GM23338 (cell line): ENCODE measurements around the gene IL16. TPM values are rescaled to one million over a fixed set of nuclear protein-coding genes. Genes with fewer than 3 reads are reported as not detected.

Experiments
- ATAC-seq: fragments of 200-7000 bp; cut with Tn5 transposase; 3 replicates; pipeline ENCODE4 v1.9.1; 2020
- DNase-seq: peaks from one replicate; pipeline ENCODE4 v3.0.0-alpha.2; 2015; ENCODE audit warnings: low spot score
- H2AFZ ChIP-seq: fragments of 200-600 bp; sonication (generic); 2 replicates; pipeline ENCODE4 v1.8.0; 2016; ENCODE audit warnings: antibody characterized with exemption, mild to moderate bottlenecking, moderate library complexity
- H3F3A ChIP-seq: fragments of 200-600 bp; sonication (generic); replicated peaks from 2 replicates; pipeline ENCODE4 v1.8.0; 2017; ENCODE audit warnings: antibody characterized with exemption, mixed run types, low read depth
- H3K27ac ChIP-seq: fragments of 200-600 bp; sonication (generic); 2 replicates; pipeline ENCODE4 v1.6.1; 2016; ENCODE audit warnings: low read depth
- H3K27me3 ChIP-seq: fragments of 200-600 bp; sonication (generic); 2 replicates; pipeline ENCODE4 v1.8.0; 2016; ENCODE audit warnings: mild to moderate bottlenecking, mixed run types, moderate library complexity; ENCODE audit not compliant: insufficient read depth
- H3K36me3 ChIP-seq: fragments of 200-600 bp; sonication (generic); 2 replicates; pipeline ENCODE4 v1.8.0; 2016; ENCODE audit warnings: mild to moderate bottlenecking; ENCODE audit not compliant: insufficient read depth
- H3K4me1 ChIP-seq: fragments of 200-600 bp; sonication (generic); 2 replicates; pipeline ENCODE4 v1.8.0; 2016; ENCODE audit warnings: mild to moderate bottlenecking, moderate library complexity; ENCODE audit not compliant: insufficient read depth
- H3K4me2 ChIP-seq: fragments of 200-600 bp; sonication (generic); 2 replicates; pipeline ENCODE4 v1.7.1; 2017; ENCODE audit warnings: mixed run types
- H3K4me3 ChIP-seq: fragments of 200-600 bp; sonication (generic); 2 replicates; pipeline ENCODE4 v1.6.1; 2016; ENCODE audit warnings: mixed run types
- H3K79me2 ChIP-seq: fragments of 200-600 bp; sonication (generic); replicated peaks from 2 replicates; pipeline ENCODE4 v1.8.0; 2017; ENCODE audit warnings: mild to moderate bottlenecking; ENCODE audit not compliant: insufficient read depth
- H3K9me2 ChIP-seq: fragments of 200-600 bp; sonication (generic); 2 replicates; pipeline ENCODE4 v1.8.0; 2017; ENCODE audit not compliant: insufficient read depth
- H4K20me1 ChIP-seq: fragments of 200-600 bp; sonication (generic); replicated peaks from 2 replicates; pipeline ENCODE4 v1.8.0; 2017; ENCODE audit warnings: mild to moderate bottlenecking; ENCODE audit not compliant: insufficient read depth
- H3K27ac Mint-ChIP-seq: 2 replicates; pipeline ENCODE4 v1.8.0; 2020; ENCODE audit warnings: inconsistent platforms, mild to moderate bottlenecking, moderate library complexity, mixed read lengths
- H3K27me3 Mint-ChIP-seq: 3 replicates; pipeline ENCODE4 v1.8.0; 2022; ENCODE audit warnings: low read depth, mild to moderate bottlenecking, moderate library complexity, mixed read lengths, inconsistent platforms; ENCODE audit not compliant: insufficient read depth, poor library complexity
- H3K36me3 Mint-ChIP-seq: 3 replicates; pipeline ENCODE4 v1.8.0; 2021; ENCODE audit warnings: low read depth, mild to moderate bottlenecking, inconsistent platforms, moderate library complexity, mixed read lengths
- H3K4me1 Mint-ChIP-seq: 3 replicates; pipeline ENCODE4 v1.8.0; 2020; ENCODE audit warnings: mild to moderate bottlenecking, inconsistent platforms, mixed read lengths
- H3K4me3 Mint-ChIP-seq: 3 replicates; pipeline ENCODE4 v1.8.0; 2021; ENCODE audit warnings: moderate library complexity, mild to moderate bottlenecking, inconsistent platforms, mixed read lengths
- H3K9me3 Mint-ChIP-seq: 3 replicates; pipeline ENCODE4 v1.8.0; 2020; ENCODE audit warnings: moderate library complexity, mild to moderate bottlenecking, inconsistent platforms, mixed read lengths
- CREB1 ChIP-seq: fragments of 250-450 bp; sonication (Bioruptor Pico); IDR thresholded peaks from 2 replicates; pipeline ENCODE4 v1.5.0; 2020; ENCODE audit warnings: low read depth, mild to moderate bottlenecking, moderate library complexity
- ETS1 ChIP-seq: IDR thresholded peaks from 2 replicates; pipeline ENCODE4 v1.6.1; 2016; ENCODE audit warnings: antibody characterized with exemption
- EZH2phosphoT487 ChIP-seq: fragments of 200-600 bp; sonication (generic); IDR thresholded peaks from one replicate; pipeline ENCODE4 v1.8.1; 2018; ENCODE audit warnings: antibody characterized with exemption; ENCODE audit not compliant: unreplicated experiment
- POLR2AphosphoS5 ChIP-seq: IDR thresholded peaks from 2 replicates; pipeline ENCODE4 v1.6.1; 2016; ENCODE audit warnings: antibody characterized with exemption, low read depth
- STAT1 ChIP-seq: IDR thresholded peaks from one replicate; pipeline ENCODE4 v1.6.1; 2016; ENCODE audit warnings: antibody characterized with exemption; ENCODE audit not compliant: unreplicated experiment
- ZNF114 ChIP-seq: fragments of 250-450 bp; sonication (Bioruptor Pico); IDR thresholded peaks from 2 replicates; pipeline ENCODE4 v1.5.0; 2020; ENCODE audit warnings: mild to moderate bottlenecking, moderate library complexity
- polyA plus RNA-seq: library from polyadenylated mRNA; unstranded; fragments of >200 nt; fragmentation: Nextera tagmentation; extraction: Ambion mirVana; gene quantifications from 2 replicates; pipeline ENCODE4 v1.2.1, GENCODE V29; 2016
- total RNA-seq: library from RNA; depleted of rRNA; stranded (reverse); fragments of >200 nt; shearing (Covaris generic); gene quantifications from 2 replicates; pipeline ENCODE4 v1.2.3, GENCODE V29; 2014
- TF ChIP-seq, protein P1 (sequence below): fragments of 250-450 bp; sonication (Bioruptor Pico); IDR thresholded peaks from 2 replicates; pipeline ENCODE4 v1.5.0; 2020; ENCODE audit warnings: mild to moderate bottlenecking, moderate library complexity

IL16 gene
- total and polyA plus RNA-seq, 2 experiments from 2014 or later = 0.29 TPM; not detected in 1

- TF ChIP-seq, protein P1, sequence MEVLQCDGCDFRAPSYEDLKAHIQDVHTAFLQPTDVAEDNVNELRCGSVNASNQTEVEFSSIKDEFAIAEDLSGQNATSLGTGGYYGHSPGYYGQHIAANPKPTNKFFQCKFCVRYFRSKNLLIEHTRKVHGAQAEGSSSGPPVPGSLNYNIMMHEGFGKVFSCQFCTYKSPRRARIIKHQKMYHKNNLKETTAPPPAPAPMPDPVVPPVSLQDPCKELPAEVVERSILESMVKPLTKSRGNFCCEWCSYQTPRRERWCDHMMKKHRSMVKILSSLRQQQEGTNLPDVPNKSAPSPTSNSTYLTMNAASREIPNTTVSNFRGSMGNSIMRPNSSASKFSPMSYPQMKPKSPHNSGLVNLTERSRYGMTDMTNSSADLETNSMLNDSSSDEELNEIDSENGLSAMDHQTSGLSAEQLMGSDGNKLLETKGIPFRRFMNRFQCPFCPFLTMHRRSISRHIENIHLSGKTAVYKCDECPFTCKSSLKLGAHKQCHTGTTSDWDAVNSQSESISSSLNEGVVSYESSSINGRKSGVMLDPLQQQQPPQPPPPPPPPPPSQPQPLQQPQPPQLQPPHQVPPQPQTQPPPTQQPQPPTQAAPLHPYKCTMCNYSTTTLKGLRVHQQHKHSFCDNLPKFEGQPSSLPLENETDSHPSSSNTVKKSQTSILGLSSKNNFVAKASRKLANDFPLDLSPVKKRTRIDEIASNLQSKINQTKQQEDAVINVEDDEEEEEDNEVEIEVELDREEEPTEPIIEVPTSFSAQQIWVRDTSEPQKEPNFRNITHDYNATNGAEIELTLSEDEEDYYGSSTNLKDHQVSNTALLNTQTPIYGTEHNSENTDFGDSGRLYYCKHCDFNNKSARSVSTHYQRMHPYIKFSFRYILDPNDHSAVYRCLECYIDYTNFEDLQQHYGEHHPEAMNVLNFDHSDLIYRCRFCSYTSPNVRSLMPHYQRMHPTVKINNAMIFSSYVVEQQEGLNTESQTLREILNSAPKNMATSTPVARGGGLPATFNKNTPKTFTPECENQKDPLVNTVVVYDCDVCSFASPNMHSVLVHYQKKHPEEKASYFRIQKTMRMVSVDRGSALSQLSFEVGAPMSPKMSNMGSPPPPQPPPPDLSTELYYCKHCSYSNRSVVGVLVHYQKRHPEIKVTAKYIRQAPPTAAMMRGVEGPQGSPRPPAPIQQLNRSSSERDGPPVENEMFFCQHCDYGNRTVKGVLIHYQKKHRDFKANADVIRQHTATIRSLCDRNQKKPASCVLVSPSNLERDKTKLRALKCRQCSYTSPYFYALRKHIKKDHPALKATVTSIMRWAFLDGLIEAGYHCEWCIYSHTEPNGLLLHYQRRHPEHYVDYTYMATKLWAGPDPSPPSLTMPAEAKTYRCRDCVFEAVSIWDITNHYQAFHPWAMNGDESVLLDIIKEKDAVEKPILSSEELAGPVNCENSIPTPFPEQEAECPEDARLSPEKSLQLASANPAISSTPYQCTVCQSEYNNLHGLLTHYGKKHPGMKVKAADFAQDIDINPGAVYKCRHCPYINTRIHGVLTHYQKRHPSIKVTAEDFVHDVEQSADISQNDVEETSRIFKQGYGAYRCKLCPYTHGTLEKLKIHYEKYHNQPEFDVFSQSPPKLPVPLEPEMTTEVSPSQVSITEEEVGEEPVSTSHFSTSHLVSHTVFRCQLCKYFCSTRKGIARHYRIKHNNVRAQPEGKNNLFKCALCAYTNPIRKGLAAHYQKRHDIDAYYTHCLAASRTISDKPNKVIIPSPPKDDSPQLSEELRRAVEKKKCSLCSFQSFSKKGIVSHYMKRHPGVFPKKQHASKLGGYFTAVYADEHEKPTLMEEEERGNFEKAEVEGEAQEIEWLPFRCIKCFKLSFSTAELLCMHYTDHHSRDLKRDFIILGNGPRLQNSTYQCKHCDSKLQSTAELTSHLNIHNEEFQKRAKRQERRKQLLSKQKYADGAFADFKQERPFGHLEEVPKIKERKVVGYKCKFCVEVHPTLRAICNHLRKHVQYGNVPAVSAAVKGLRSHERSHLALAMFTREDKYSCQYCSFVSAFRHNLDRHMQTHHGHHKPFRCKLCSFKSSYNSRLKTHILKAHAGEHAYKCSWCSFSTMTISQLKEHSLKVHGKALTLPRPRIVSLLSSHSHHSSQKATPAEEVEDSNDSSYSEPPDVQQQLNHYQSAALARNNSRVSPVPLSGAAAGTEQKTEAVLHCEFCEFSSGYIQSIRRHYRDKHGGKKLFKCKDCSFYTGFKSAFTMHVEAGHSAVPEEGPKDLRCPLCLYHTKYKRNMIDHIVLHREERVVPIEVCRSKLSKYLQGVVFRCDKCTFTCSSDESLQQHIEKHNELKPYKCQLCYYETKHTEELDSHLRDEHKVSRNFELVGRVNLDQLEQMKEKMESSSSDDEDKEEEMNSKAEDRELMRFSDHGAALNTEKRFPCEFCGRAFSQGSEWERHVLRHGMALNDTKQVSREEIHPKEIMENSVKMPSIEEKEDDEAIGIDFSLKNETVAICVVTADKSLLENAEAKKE (CRISPR knock-in tag) = no peak
Observed at GRCh38 chr15:81308260-81308659, 111.6 kb downstream of the IL16 start (continued).

GRCh38 chr15:81309647-81310450 lies 113.2 kb downstream of the IL16 start:
- H3K27ac Mint-ChIP-seq = no peak overlapping the region
- H3K9me3 Mint-ChIP-seq = no peaks in the 10 kb centered on the region
- H3K4me3 Mint-ChIP-seq = no peak overlapping the region

More at GRCh38 chr15:81309647-81310450, 113.2 kb downstream of the IL16 start:
- peaks cover 4% of the 10 kb centered on the region; the same call in 1 of the 2 replicates for H3K9me2 ChIP-seq
- no peaks in the 10 kb centered on the region; the same call in 1 of the 2 replicates for H4K20me1 ChIP-seq
- Mint-ChIP-seq H3K36me3 (peaks cover 13% of the 10 kb centered on the region), H3K4me1 (no peaks in the 10 kb centered on the region), H3K27me3 (peaks cover 2% of the 10 kb centered on the region)
- H3K79me2 ChIP-seq = no peaks in the 10 kb centered on the region
- no peak for TF ChIP-seq POLR2AphosphoS5
- no peak for TF ChIP-seq ETS1
- no peak for TF ChIP-seq EZH2phosphoT487
- no peak for TF ChIP-seq STAT1
- no peak for TF ChIP-seq CREB1 (CRISPR knock-in tag)
- no peak for TF ChIP-seq ZNF114 (CRISPR knock-in tag)
- TF ChIP-seq, protein P1 (CRISPR knock-in tag) = no peak
- H3K27ac ChIP-seq = no peak overlapping the region
- no peak for DNase-seq
- H3F3A ChIP-seq = no peaks in the 10 kb centered on the region
- no peak overlapping the region for H3K4me2 ChIP-seq
- no peaks in the 10 kb centered on the region for H3K27me3 ChIP-seq
- H3K4me1 ChIP-seq = no peaks in the 10 kb centered on the region
- no peak overlapping the region for H3K4me3 ChIP-seq
- H3K36me3 ChIP-seq = no peaks in the 10 kb centered on the region
- no peak overlapping the region for H2AFZ ChIP-seq
- no peak for ATAC-seq
